Limb (tissue), 2 donors: ENCODE data around the gene TUSC2.
"Not testable (repeated sequence)": the region's sequence is repeated elsewhere in the genome, so short reads cannot be mapped to it uniquely, and the experiment has no call there.

Experiments
- DNase-seq, 2 donors: peaks; one replicate each; pipeline ENCODE4 v3.0.0-alpha.2; 2016; ENCODE audit errors: extremely low spot score in 2 of 2

The TUSC2 gene

GRCh38 chr3:50294492-50295403 is 33.3 kb downstream of the TUSC2 start:
- DNase-seq, result no peak

- DNase-seq, result no peak
Measured at GRCh38 chr3:50294089-50294488, 33.9 kb downstream of the TUSC2 start.

- DNase-seq, result no peak
Measured at GRCh38 chr3:50293079-50293801, 34.8 kb downstream of the TUSC2 start.

GRCh38 chr3:50292159-50293078 is 35.6 kb downstream of the TUSC2 start, which contains the start of gene IFRD2:
IFRD2 (minus strand) TSS chr3:50292429; CDS start chr3:50292274, 155 bp downstream.
- DNase-seq, result peak; percentile 96 to 99

DNA sequence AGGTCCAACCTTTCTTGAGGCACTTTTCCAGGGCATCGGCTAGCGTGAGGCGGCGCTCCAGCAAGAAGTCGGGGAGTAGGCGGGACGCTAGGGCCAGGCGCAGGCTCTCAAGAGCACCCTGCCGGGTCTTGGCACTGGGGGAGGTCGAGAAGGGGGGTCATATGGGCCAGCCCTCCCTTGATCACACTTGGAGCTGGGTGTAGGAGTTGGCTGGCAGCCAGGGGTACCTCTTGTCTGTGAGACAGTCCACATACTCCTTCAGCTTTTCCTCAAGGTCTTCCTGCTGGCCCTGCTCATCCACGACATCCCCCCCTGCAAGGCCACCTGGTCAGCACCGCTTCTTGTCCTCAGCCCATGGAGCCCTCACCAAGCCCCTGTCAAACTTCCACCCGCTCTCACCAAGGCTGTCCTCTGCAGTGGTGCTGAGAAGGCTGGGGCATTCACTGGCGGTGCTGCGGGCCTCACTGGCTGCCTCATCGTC is 37.8 kb downstream of the TUSC2 start:
- peak in 1 of 2 donors; percentile 28 for DNase-seq

DNA sequence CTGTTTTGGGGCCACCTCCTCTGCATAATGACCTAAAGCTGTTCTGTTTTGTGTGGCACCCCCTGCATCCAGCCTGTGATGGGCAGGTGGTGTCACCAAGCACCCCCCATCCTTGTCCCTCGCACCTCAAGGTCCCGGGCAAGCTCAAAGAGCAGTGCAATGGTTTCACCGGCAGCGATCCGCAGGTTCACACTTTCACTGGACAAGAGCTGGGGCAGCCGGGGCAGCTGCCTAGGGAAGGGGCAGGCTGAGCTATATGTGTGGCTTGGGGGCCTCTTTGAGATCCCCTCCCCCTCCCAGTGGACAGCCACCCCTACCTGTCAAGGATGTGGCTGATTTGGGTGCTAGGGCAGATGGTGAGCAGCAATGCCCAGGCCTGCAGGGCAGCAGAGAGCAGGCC is 38.9 kb downstream of the TUSC2 start:
- DNase-seq, result no peak

DNA sequence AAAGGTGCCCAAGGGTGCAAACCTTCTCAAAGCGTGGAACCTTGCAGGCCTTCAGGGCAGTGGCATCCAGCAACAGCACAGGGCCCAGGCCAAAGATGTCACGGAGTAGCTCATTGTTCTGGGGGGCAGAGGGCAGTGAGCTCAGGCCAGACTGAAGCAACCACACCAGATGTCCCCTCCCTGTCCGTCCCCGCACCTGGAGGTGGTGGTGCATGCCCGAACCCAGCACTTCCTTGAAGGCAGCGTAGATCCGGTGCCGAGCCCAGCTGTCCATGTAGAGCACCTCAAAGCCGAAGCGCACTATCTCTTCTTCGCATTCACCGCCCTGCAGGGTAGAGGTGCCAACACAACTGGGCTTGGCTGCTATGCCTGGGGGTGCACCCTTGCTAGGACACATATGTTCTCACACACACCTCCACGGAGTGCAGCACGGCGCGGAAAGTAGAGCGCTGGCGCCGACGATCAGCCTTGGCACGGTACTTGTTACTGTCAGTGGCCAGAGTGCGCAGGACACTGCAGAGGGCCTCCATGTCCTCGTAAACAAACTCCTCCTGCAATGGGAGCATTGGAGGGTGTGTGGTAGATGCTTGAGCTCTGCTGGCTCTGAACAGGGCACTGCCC is 39.5 kb downstream of the TUSC2 start:
- DNase-seq, result peak in 1 of 2 donors; percentile 14

DNA sequence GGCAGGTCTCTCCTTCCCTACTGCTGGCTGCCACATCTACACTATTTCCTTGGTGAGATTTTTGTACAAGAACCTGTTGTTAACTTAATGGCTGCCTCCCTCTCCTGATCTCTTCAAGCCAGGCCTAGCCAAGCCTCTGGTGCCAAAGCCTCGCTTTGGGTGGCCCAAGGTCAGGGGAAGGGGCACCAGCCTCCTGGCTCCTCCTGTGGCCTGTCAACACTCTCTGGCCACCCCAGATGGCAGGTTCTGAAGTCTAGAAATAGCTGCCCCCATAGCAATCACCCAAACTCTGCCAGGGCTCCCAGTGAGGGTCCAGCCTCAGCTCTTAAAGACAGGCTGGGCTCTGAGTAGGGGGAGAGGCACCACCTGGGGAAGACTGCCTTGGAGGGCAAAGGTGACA is 40.8 kb downstream of the TUSC2 start:
- no peak for DNase-seq

DNA sequence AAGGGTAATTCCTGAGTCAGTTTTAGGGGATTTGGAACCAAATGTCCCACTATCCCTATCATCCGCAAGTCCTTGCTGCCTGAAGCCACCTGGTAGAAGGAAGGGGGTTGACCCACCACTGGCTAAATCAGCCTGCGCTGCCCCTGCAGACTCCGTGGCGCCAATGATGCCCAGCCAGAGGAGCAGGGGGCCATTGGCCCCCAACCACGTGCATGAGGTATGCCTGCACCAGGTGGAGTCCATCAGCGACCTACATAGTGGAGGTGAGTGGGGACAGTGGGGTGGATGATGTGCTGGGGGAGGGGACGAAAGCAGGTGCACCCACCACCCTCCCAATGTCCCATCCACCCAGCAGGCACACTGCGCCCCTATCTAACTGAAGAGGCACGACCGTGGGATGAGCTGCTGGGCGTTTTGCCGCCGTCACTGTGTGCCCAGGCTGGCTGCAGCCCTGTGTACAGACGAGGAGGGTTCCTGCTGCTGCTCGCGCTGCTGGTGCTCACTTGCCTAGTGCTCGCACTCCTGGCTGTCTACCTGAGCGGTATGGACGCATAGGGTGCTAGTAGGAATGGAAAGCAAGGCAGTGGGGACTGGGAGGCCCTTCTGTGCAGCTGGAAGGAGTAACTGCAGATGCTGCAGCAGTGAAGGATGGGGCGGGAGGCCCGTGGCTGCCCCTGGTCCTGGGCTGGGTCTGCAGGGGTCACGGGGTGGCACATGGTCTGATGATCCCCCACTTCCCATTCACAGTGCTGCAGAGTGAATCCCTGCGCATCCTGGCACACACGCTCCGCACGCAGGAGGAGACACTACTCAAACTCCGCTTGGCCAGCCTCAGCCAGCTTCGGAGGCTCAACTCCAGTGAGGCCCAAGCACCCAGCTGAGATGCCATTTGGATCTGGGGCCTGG is 41.4 kb downstream of the TUSC2 start:
- DNase-seq, result no peak

GRCh38 chr3:50284121-50284520 is 43.9 kb downstream of the TUSC2 start:
- DNase-seq, result not testable (repeated sequence)

- no peak for DNase-seq
Measured at GRCh38 chr3:50279255-50280016, 48.6 kb downstream of the TUSC2 start.

DNA sequence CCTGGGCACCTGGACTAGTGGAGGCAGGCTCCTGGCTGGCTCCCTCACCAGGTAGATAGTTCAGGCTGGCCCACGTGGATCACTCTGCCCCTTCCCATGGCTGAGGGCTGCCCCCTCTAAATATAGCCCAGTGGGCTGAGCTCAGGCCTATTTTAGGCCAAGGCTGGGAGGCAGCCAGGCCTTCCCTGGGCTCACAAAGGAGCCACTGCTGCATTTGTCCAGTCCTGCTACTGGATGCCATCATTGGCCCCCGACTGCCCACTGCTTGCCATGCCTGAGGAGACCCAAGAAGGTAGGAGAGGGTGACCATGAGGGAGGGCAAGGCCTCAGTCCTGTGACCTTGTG is 49.2 kb downstream of the TUSC2 start, which contains the start of gene LSMEM2:
Gene LSMEM2 (plus strand): TSS at position 208 of the 345 bp plus-strand sequence. CDS start 27 bp downstream, at position 235.
- DNase-seq, result no peak

DNA sequence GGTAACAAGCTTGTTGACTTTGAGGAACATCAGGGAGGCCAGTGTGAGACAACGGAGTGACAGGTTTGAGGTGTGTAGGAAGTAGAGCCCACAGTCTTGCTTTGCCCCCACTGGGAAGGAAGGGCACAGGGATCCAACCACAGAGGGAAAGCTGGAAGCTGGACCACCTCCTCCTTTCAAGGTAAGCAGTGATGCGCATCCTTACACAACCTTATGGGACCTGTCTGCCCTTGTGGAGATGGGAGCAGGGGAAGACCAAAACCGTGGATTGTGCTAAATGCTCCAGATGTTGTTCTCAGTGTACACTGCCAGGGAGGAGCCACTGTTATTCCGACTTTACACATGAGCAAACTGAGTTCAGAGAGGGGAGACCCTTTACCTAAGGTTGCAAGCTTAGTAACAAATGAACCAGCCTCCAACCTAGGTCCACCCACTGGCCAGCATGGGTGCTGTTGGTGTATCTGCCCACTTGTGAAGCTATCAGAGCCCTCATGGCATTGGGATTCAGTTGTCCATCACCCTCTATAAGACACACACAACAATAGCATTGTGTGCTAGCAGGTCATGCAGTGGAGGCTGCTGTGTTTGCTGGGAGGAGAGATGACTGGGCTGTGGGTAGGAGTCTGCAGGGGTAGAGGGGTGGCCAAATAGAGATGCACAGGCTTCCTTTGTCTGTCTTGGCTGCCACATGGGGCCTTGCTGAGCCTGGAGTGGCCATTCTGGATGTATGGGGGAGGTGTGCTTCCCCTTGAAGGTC is 49.7 kb downstream of the TUSC2 start:
- no peak for DNase-seq

DNA sequence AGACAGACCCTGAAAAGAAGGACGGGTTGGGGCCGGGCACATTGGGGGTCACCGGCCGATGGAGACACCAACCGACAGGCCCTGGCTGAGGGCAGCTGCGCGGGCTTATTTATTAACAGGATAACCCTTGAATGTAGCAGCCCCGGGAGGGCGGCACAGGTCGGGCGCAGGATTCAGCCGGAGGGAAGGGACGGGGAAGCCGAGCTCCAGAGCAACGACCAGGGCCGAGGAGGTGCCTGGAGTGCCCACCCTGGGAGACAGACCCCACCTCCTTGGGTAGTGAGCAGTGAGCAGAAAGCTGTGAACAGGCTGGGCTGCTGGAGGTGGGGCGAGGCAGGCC is 51.3 kb downstream of the TUSC2 start:
- no peak for DNase-seq

- peak in 1 of 2 donors; percentile 41 for DNase-seq
Measured at GRCh38 chr3:50275996-50276761, 51.8 kb downstream of the TUSC2 start.

GRCh38 chr3:50275141-50275995 is 52.7 kb downstream of the TUSC2 start:
- peak in 1 of 2 donors; percentile 51 for DNase-seq
